Cardiac atrium fibroblast (primary cell): ENCODE measurements around the gene ZNRF2. TPM values are rescaled to one million over a fixed set of nuclear protein-coding genes. Genes with fewer than 3 reads are reported as not detected.

Source experiments
- total RNA-seq: library from RNA; depleted of rRNA; stranded (reverse); fragments of >200 nt; gene quantifications from 2 replicates; pipeline ENCODE4 v1.2.3, GENCODE V29; 2015

Gene ZNRF2
- 4.2 and 4.5 TPM in 2 replicates for total RNA-seq

GRCh38 chr7:30284298-30285066 lies at the start of gene ZNRF2:
TSS of gene ZNRF2 (plus strand) at chr7:30284597. CDS start at chr7:30285358, 761 bp downstream.

Other genes with a start within 250 kb of the ZNRF2 start
- gene MTURN, start 149.6 kb upstream of the ZNRF2 start, total RNA-seq = 17.3 and 18.3 TPM in 2 replicates
- gene NOD1, start 194.2 kb downstream of the ZNRF2 start, total RNA-seq = 3.4 and 11.9 TPM in 2 replicates
- 30.1 and 32.6 TPM in 2 replicates for gene GGCT, start 220.2 kb downstream of the ZNRF2 start, total RNA-seq